GM11168 (cell line): ENCODE measurements around the gene ADARB2.
"Not testable (repeated sequence)": the region's sequence is repeated elsewhere in the genome, so short reads cannot be mapped to it uniquely, and the experiment has no call there.

Source experiments
- in situ Hi-C: fragments of 300-500 bp; cut with MboI; formaldehyde crosslinking; loops from one replicate; pipeline ENCODE4 v1.12.0; 2022; ENCODE audit warnings: low sequenced_read_pairs; ENCODE audit not compliant: unreplicated experiment

Gene ADARB2

GRCh38 chr10:1485357-1485756, 252.0 kb downstream of the ADARB2 start:
- in situ Hi-C loops = no loop called here

- in situ Hi-C loops = no loop called here
Observed at GRCh38 chr10:1483826-1484225, 253.5 kb downstream of the ADARB2 start.

GRCh38 chr10:1483246-1483645, 254.1 kb downstream of the ADARB2 start:
- in situ Hi-C loops = no loop called here

GRCh38 chr10:1477578-1477977, 259.7 kb downstream of the ADARB2 start:
- in situ Hi-C loops = no loop called here

GRCh38 chr10:1476455-1476803, 260.9 kb downstream of the ADARB2 start:
- in situ Hi-C loops = no loop called here

GRCh38 chr10:1475771-1476454, 261.4 kb downstream of the ADARB2 start:
- in situ Hi-C loops = no loop called here

GRCh38 chr10:1475098-1475591, 262.2 kb downstream of the ADARB2 start:
- in situ Hi-C loops = no loop called here

- in situ Hi-C loops = no loop called here
Observed at GRCh38 chr10:1474376-1475097, 262.8 kb downstream of the ADARB2 start.

GRCh38 chr10:1473874-1474273, 263.5 kb downstream of the ADARB2 start:
- in situ Hi-C loops = no loop called here

- in situ Hi-C loops = no loop called here
Observed at GRCh38 chr10:1472178-1472958, 265.0 kb downstream of the ADARB2 start.

GRCh38 chr10:1468811-1469210, 268.5 kb downstream of the ADARB2 start:
- in situ Hi-C loops = no loop called here

GRCh38 chr10:1467334-1468076, 269.8 kb downstream of the ADARB2 start:
- in situ Hi-C loops = no loop called here

GRCh38 chr10:1465993-1466764, 271.1 kb downstream of the ADARB2 start:
- in situ Hi-C loops = no loop called here

GRCh38 chr10:1465418-1465911, 271.9 kb downstream of the ADARB2 start:
- in situ Hi-C loops = no loop called here

- in situ Hi-C loops = no loop called here
Observed at GRCh38 chr10:1464881-1465417, 272.4 kb downstream of the ADARB2 start.

GRCh38 chr10:1463971-1464370, 273.4 kb downstream of the ADARB2 start:
- in situ Hi-C loops = not testable (repeated sequence)

GRCh38 chr10:1462994-1463633, 274.2 kb downstream of the ADARB2 start:
- in situ Hi-C loops = no loop called here

GRCh38 chr10:1462521-1462920, 274.8 kb downstream of the ADARB2 start:
- in situ Hi-C loops = no loop called here

- in situ Hi-C loops = no loop called here
Observed at GRCh38 chr10:1462032-1462431, 275.3 kb downstream of the ADARB2 start.
